GM12878 (cell line): ENCODE data around the gene AP5Z1. TPM values are rescaled to one million over a fixed set of nuclear protein-coding genes. Genes with fewer than 3 reads are reported as not detected.

Source experiments
- ATAC-seq: fragments of 200-7000 bp; cut with Tn5 transposase; 3 replicates; pipeline ENCODE4 v1.9.1; 2020; ENCODE audit warnings: mild to moderate bottlenecking, moderate library complexity
- BruUV-seq: library from RNA; stranded (reverse); fragments of 400-500 nt; replicated peaks from 2 replicates; lab custom pipeline; 2021; lab: Mats Ljungman, UMichigan
- CTCF ChIA-PET: fragments of 300-600 bp; sonication (Branson Sonifier 250); formaldehyde crosslinking; extraction: SDS; loops from one replicate; lab custom pipeline; 2021; ENCODE audit warnings: inconsistent platforms; lab: Yijun Ruan, JAX
- POLR2A ChIA-PET: fragments of 350-600 bp; formaldehyde crosslinking; extraction: SDS; loops from one replicate; lab custom pipeline; 2021; ENCODE audit warnings: inconsistent platforms; lab: Charles Lee
- RAD21 ChIA-PET: fragments of 300-600 bp; sonication (Branson Sonifier 250); formaldehyde crosslinking; loops from one replicate; lab custom pipeline; 2023; ENCODE audit warnings: antibody characterized with exemption; ENCODE audit not compliant: unreplicated experiment; lab: Charles Lee
- SMC1A ChIA-PET: fragments of 300-600 bp; sonication (Branson Sonifier 250); formaldehyde crosslinking; loops from one replicate; lab custom pipeline; 2023; ENCODE audit not compliant: unreplicated experiment, uncharacterized antibody; lab: Charles Lee
- DNase-seq: peaks from one replicate; pipeline ENCODE4 v3.0.0-alpha.2; 2011; ENCODE audit warnings: low read depth, low spot score
- FAIRE-seq: peaks from 3 replicates; lab custom pipeline; 2011; peaks lifted over from hg19 to GRCh38; lab: Jason Lieb, UNC
- H2AFZ ChIP-seq: 2 replicates; pipeline ENCODE4 v1.6.0; 2011; ENCODE audit warnings: low read depth, low read length, control low read depth; ENCODE audit not compliant: control insufficient read depth
- H3K27ac ChIP-seq: 2 replicates; pipeline ENCODE4 v1.5.1; 2011; ENCODE audit warnings: control low read depth; ENCODE audit not compliant: control insufficient read depth, insufficient read depth
- H3K27me3 ChIP-seq, 2 experiments: replicated peaks in 1 of 2; 2 replicates each; pipeline versions ENCODE4 v1.6.0 to v1.6.1; 2011; ENCODE audit warnings: low read length in 1 of 2; ENCODE audit not compliant: control insufficient read depth in 2 of 2, insufficient read depth in 2 of 2
- H3K36me3 ChIP-seq, 2 experiments: 2 replicates each; pipeline ENCODE4 v1.5.1; 2011; ENCODE audit warnings: low read length in 1 of 2; ENCODE audit not compliant: control insufficient read depth in 2 of 2, insufficient read depth in 2 of 2
- H3K4me1 ChIP-seq: 2 replicates; pipeline ENCODE4 v1.6.1; 2011; ENCODE audit warnings: mild to moderate bottlenecking, low read length, moderate library complexity, mixed read lengths; ENCODE audit not compliant: control insufficient read depth, insufficient read depth
- H3K4me2 ChIP-seq: 2 replicates; pipeline ENCODE4 v1.6.0; 2011; ENCODE audit warnings: control low read depth; ENCODE audit not compliant: control insufficient read depth, insufficient read depth
- H3K4me3 ChIP-seq: fragments of 200-600 bp; sonication (generic); 2 replicates; pipeline ENCODE4 v1.5.1; 2016
- H3K79me2 ChIP-seq: 2 replicates; pipeline ENCODE4 v1.6.0; 2011; ENCODE audit warnings: low read length; ENCODE audit not compliant: control insufficient read depth, insufficient read depth
- H3K9ac ChIP-seq: 2 replicates; pipeline ENCODE4 v1.8.0; 2011; ENCODE audit warnings: low read length, control low read depth, mixed read lengths; ENCODE audit not compliant: control insufficient read depth, insufficient read depth
- H3K9me3 ChIP-seq: replicated peaks from 3 replicates; pipeline ENCODE4 v1.5.1; 2011; ENCODE audit warnings: mild to moderate bottlenecking, low read length; ENCODE audit not compliant: control insufficient read depth, insufficient read depth
- H4K20me1 ChIP-seq: 2 replicates; pipeline ENCODE4 v1.6.0; 2011; ENCODE audit not compliant: control insufficient read depth, insufficient read depth
- CEBPB ChIP-seq, 2 experiments: fragments of 150-350 bp in 1 of 2; IDR thresholded peaks; 2 replicates each; pipeline ENCODE4 v1.6.1; 2012 to 2014; ENCODE audit warnings: low read depth in 2 of 2, low read length in 2 of 2, borderline replicate concordance in 1 of 2, inconsistent platforms in 1 of 2
- EED ChIP-seq: sonication (generic); IDR thresholded peaks from 2 replicates; pipeline ENCODE4 v1.6.1; 2016; ENCODE audit warnings: antibody characterized with exemption, low read depth
- EGR1 ChIP-seq, 2 experiments: IDR thresholded peaks; 1 replicate in 1 of 2; 2 replicates in 1 of 2; pipeline ENCODE4 v1.6.1; 2011 to 2012; ENCODE audit warnings: low read depth in 2 of 2, low read length in 2 of 2, borderline replicate concordance in 1 of 2, mild to moderate bottlenecking in 1 of 2, moderate library complexity in 1 of 2
- IKZF1 ChIP-seq: fragments of 450-650 bp; conservative IDR thresholded peaks from 2 replicates; pipeline ENCODE4 v1.6.1; 2017; ENCODE audit warnings: antibody characterized with exemption, mild to moderate bottlenecking
- POLR2A ChIP-seq: IDR thresholded peaks from 2 replicates; pipeline ENCODE4 v1.6.1; 2011; ENCODE audit warnings: low read depth, mild to moderate bottlenecking, low read length
- RAD51 ChIP-seq: fragments of 450-650 bp; IDR thresholded peaks from 2 replicates; pipeline ENCODE4 v1.6.1; 2016; ENCODE audit warnings: moderate library complexity, mild to moderate bottlenecking, inconsistent platforms
- SIN3A ChIP-seq: IDR thresholded peaks from 2 replicates; pipeline ENCODE4 v1.6.1; 2012; ENCODE audit warnings: low read depth, low read length, improper control_type of control experiment
- SUZ12 ChIP-seq: fragments of 200-600 bp; sonication (generic); IDR thresholded peaks from one replicate; pipeline ENCODE4 v1.6.1; 2018; ENCODE audit warnings: antibody characterized with exemption, mild to moderate bottlenecking; ENCODE audit not compliant: unreplicated experiment
- ZSCAN29 ChIP-seq: fragments of 450-650 bp; IDR thresholded peaks from 2 replicates; pipeline ENCODE4 v1.6.1; 2017; ENCODE audit warnings: mild to moderate bottlenecking, moderate library complexity
- WGBS: methylation state at CpG from one replicate; pipeline ENCODE4 v1.1.6; 2016; ENCODE audit warnings: low lambda C conversion rate; ENCODE audit not compliant: insufficient replicate concordance, insufficient coverage; ENCODE audit errors: missing lambda C conversion rate; 5-methylcytosine and 5-hydroxymethylcytosine counted together
- in situ Hi-C: fragments of 300-500 bp; cut with MboI; formaldehyde crosslinking; loops from 9 replicates; pipeline ENCODE4 v1.14.3; 2018; ENCODE audit warnings: mixed read lengths
- intact Hi-C: fragments of 100-400 bp; cut with micrococcal nuclease; formaldehyde crosslinking; loops from one replicate; pipeline ENCODE4 v1.14.2; 2022; ENCODE audit not compliant: unreplicated experiment
- polyA plus RNA-seq, 11 experiments: library from polyadenylated mRNA; depleted of rRNA in 4 of 11; unstranded in 6 of 11; stranded (reverse) in 5 of 11; fragments of >200 nt; fragmentation: Nextera tagmentation in 4 of 11; fragmentation: Illumina TruSeq in 1 of 11; extraction: Ambion mirVana in 4 of 11; extraction: Trizol in 1 of 11; gene quantifications; 1 replicate in 1 of 11; 2 replicates in 10 of 11; pipeline versions ENCODE4 v1.2.1 to v1.2.3, GENCODE V29; 2011 to 2016; ENCODE audit warnings: inconsistent platforms in 2 of 11, missing spikeins in 2 of 11, low read depth in 1 of 11
- total RNA-seq, 4 experiments: library from RNA; depleted of rRNA in 3 of 4; stranded (reverse); fragments of >200 nt in 3 of 4; fragmentation: Illumina TruSeq in 1 of 4; extraction: Trizol in 1 of 4; gene quantifications; 2 replicates each; pipeline versions ENCODE4 v1.2.1 to v1.2.3, GENCODE V29; 2013 to 2021
- TF ChIP-seq, protein P1 (sequence below): IDR thresholded peaks from 2 replicates; pipeline ENCODE4 v1.6.1; 2011; ENCODE audit warnings: low read depth, low read length, improper control_type of control experiment, borderline replicate concordance
- TF ChIP-seq, protein P2 (sequence below): fragments of 450-650 bp; IDR thresholded peaks from 2 replicates; pipeline ENCODE4 v1.6.1; 2017; ENCODE audit warnings: borderline replicate concordance

AP5Z1 gene
- total and polyA plus RNA-seq, 10 of the 15 experiments (the other 5 are each of a cell fraction or from before 2014, with no cell fraction given) = 0.37 to 43.4 (median 19.4) TPM

GRCh38 chr7:4789194-4790077 lies 14.0 kb downstream of the AP5Z1 start:
- H2AFZ ChIP-seq = no peak overlapping the region
- 94% methylated on average over 20 of the region's 26 CpGs for WGBS
- ATAC-seq (no peak), FAIRE-seq (no peak), DNase-seq (no peak)
- TF ChIP-seq POLR2A = peak; percentile 12
- TF ChIP-seq, protein P1, sequence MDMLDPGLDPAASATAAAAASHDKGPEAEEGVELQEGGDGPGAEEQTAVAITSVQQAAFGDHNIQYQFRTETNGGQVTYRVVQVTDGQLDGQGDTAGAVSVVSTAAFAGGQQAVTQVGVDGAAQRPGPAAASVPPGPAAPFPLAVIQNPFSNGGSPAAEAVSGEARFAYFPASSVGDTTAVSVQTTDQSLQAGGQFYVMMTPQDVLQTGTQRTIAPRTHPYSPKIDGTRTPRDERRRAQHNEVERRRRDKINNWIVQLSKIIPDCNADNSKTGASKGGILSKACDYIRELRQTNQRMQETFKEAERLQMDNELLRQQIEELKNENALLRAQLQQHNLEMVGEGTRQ = no peak
- H3K9ac ChIP-seq = no peak overlapping the region
- intact Hi-C loops = loop anchor here (10.0 kb wide), 1 partner anchor 185 kb away; no protein-coding TSS in a partner anchor
- CTCF ChIA-PET = no interaction called here
- H3K4me1 ChIP-seq = no peaks in the 10 kb centered on the region
- SMC1A ChIA-PET = no interaction called here
- no peaks in the 10 kb centered on the region for H3K27me3 ChIP-seq
- no peak overlapping the region for H3K27ac ChIP-seq
- H3K9me3 ChIP-seq = no peaks in the 10 kb centered on the region; the same call in 2 of the 3 replicates
- in situ Hi-C loops = no loop called here
- no peaks in the 10 kb centered on the region for H3K79me2 ChIP-seq
- POLR2A ChIA-PET = no interaction called here
- H3K36me3 ChIP-seq = peaks cover 4 to 29% of the 10 kb centered on the region in 2 experiments; a peak in 3 of 4 replicates
- no peak overlapping the region for H3K4me3 ChIP-seq
- no peak overlapping the region for H3K4me2 ChIP-seq
- no peaks in the 10 kb centered on the region for H4K20me1 ChIP-seq
- RAD21 ChIA-PET = no interaction called here
- BruUV-seq = no TSS peak

DNA sequence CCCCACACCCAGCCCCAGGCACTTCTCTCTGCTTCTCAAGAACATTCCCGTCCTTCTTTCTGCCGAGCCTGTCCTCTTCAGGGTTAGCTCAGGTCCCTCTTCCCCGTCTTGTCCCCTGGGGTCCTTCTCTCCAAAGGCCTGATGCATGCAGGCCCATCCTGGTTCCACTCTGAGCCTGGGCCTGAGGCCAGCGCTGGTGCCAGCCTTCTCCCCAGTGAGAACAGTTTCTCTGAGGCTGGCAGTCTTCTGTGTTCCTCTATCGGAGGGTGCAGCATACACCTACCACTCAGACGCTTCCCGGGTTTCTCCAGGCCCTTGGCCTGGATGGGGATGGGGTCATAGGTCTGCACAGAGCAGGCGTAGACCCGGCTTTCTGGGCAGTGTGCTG lies 14.6 kb downstream of the AP5Z1 start:
- Histone ChIP-seq H2AFZ (no peak overlapping the region), H3K4me2 (no peak overlapping the region), H3K4me1 (no peaks in the 10 kb centered on the region), H3K9me3 (no peaks in the 10 kb centered on the region; the same call in 2 of the 3 replicates), H3K79me2 (no peaks in the 10 kb centered on the region), H3K27me3 (no peaks in the 10 kb centered on the region), H3K36me3 (peaks cover 4 to 25% of the 10 kb centered on the region in 2 experiments; a peak in 3 of 4 replicates), H3K27ac (no peak overlapping the region), H3K9ac (no peak overlapping the region), H3K4me3 (no peak overlapping the region), H4K20me1 (no peaks in the 10 kb centered on the region)
- POLR2A ChIA-PET = no interaction called here
- ATAC-seq (no peak), FAIRE-seq (no peak), DNase-seq (no peak)
- TF ChIP-seq ZSCAN29 (no peak), SIN3A (no peak), IKZF1 (no peak), EGR1 (IDR thresholded peaks at IDR 0.05; ENCODE audit: borderline replicate concordance in 1 of 2, low read depth in 2 of 2, low read length in 2 of 2) (no peak), RAD51 (no peak), CEBPB (IDR thresholded peaks at IDR 0.05; ENCODE audit: borderline replicate concordance in 1 of 2, low read depth in 2 of 2, low read length in 2 of 2) (no peak), SUZ12 (no peak), EED (no peak)
- TF ChIP-seq, protein P2, sequence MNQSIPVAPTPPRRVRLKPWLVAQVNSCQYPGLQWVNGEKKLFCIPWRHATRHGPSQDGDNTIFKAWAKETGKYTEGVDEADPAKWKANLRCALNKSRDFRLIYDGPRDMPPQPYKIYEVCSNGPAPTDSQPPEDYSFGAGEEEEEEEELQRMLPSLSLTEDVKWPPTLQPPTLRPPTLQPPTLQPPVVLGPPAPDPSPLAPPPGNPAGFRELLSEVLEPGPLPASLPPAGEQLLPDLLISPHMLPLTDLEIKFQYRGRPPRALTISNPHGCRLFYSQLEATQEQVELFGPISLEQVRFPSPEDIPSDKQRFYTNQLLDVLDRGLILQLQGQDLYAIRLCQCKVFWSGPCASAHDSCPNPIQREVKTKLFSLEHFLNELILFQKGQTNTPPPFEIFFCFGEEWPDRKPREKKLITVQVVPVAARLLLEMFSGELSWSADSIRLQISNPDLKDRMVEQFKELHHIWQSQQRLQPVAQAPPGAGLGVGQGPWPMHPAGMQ = no peak
- no TSS peak for BruUV-seq
- RAD21 ChIA-PET = no interaction called here
- 98% methylated on average over 7 of the region's 9 CpGs for WGBS
- CTCF ChIA-PET = no interaction called here
- SMC1A ChIA-PET = no interaction called here
- intact Hi-C loops (loop anchor here (10.0 kb wide), 1 partner anchor 185 kb away; no protein-coding TSS in a partner anchor), in situ Hi-C loops (no loop called here)
